ENCODE data around the gene ZDHHC24.
"Not testable (repeated sequence)": the region's sequence is repeated elsewhere in the genome, so short reads cannot be mapped to it uniquely, and the experiment has no call there.

The ZDHHC24 gene

DNA sequence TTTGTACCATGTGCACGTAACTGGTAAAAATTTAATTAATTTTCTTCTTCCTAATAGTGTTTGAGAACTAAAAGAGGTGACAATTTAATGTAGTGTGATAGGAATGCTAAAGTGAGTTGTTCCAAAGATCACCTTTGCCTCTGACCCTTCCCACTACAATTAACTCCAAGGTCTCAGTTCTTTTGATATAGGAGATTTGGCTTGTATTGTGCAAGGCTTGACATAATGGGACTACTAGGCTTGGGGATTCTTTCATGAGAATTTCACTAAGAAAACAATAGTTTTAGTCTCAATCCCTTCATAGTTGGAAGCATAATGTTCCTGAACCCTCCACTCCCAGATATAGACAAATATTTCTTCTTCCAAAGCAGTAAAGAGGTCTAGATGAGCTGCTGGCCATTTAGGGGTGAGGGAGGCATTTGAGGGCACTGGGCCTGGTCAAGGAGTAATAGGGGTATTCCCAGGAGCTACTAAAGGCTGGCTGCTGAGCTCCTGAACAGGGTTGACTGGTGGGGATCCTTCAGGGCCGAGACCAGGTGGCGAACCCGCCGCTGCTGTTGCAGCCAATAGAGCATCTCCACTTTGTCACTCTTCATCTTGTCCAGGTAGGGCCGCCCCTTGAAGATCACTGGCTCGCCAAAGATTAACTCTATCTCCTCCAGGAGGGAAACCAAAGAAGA is 44.3 kb upstream of the ZDHHC24 start:
- no peak overlapping the region for H3K4me3 ChIP-seq (ENCODE audit: low read depth, low read length)
- TF ChIP-seq, protein P1, sequence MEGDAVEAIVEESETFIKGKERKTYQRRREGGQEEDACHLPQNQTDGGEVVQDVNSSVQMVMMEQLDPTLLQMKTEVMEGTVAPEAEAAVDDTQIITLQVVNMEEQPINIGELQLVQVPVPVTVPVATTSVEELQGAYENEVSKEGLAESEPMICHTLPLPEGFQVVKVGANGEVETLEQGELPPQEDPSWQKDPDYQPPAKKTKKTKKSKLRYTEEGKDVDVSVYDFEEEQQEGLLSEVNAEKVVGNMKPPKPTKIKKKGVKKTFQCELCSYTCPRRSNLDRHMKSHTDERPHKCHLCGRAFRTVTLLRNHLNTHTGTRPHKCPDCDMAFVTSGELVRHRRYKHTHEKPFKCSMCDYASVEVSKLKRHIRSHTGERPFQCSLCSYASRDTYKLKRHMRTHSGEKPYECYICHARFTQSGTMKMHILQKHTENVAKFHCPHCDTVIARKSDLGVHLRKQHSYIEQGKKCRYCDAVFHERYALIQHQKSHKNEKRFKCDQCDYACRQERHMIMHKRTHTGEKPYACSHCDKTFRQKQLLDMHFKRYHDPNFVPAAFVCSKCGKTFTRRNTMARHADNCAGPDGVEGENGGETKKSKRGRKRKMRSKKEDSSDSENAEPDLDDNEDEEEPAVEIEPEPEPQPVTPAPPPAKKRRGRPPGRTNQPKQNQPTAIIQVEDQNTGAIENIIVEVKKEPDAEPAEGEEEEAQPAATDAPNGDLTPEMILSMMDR (IDR thresholded peaks at IDR 0.05; ENCODE audit: control insufficient read depth, extremely low read depth, insufficient read depth) = no peak
- no peak for DNase-seq (ENCODE audit: low read depth)

- H3K4me3 ChIP-seq (ENCODE audit: low read depth, low read length); DNase-seq (ENCODE audit: low read depth): not testable (repeated sequence)
Measured at GRCh38 chr11:66589315-66589714, 43.5 kb upstream of the ZDHHC24 start.

- TF ChIP-seq, protein P1 (IDR thresholded peaks at IDR 0.05; ENCODE audit: control insufficient read depth, extremely low read depth, insufficient read depth) = no peak
- no peak for DNase-seq (ENCODE audit: low read depth)
- H3K4me3 ChIP-seq (ENCODE audit: low read depth, low read length) = no peak overlapping the region
Measured at GRCh38 chr11:66586136-66586535, 40.3 kb upstream of the ZDHHC24 start.

DNA sequence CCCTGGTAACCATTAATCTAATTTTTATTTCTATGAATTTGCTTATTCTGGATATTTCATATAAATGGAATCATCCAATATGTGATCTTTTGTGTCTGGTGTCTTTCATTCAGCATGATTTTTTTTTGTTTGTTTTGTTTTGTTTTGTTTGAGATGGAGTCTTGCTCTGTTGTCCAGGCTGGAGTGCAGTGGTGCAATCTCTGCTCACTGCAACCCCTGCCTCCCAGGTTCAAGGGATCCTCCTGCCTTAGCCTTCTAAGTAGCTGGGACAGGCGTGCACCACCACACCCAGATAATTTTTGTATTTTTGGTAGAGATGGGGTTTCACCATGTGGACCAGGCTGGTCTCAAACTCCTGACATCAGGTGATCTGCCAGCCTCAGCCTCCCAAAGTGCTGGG is 39.6 kb upstream of the ZDHHC24 start:
- DNase-seq (ENCODE audit: low read depth); H3K4me3 ChIP-seq (ENCODE audit: low read depth, low read length): not testable (repeated sequence)

- DNase-seq (ENCODE audit: low read depth) = not testable (repeated sequence)
Measured at GRCh38 chr11:66582565-66583147, 36.8 kb upstream of the ZDHHC24 start.

GRCh38 chr11:66581261-66581660 is 35.4 kb upstream of the ZDHHC24 start:
- TF ChIP-seq, protein P1 (IDR thresholded peaks at IDR 0.05; ENCODE audit: control insufficient read depth, extremely low read depth, insufficient read depth) = no peak
- no peak for DNase-seq (ENCODE audit: low read depth)
- H3K4me3 ChIP-seq (ENCODE audit: low read depth, low read length) = no peak overlapping the region

More at GRCh38 chr11:66582565-66583147, 36.8 kb upstream of the ZDHHC24 start:
- not testable (repeated sequence) for H3K4me3 ChIP-seq (ENCODE audit: low read depth, low read length)

- TF ChIP-seq, protein P1 (IDR thresholded peaks at IDR 0.05; ENCODE audit: control insufficient read depth, extremely low read depth, insufficient read depth) = no peak
- no peak for DNase-seq (ENCODE audit: low read depth)
- no peak overlapping the region for H3K4me3 ChIP-seq (ENCODE audit: low read depth, low read length)
Measured at GRCh38 chr11:66580803-66581202, 35.0 kb upstream of the ZDHHC24 start.

- no peak overlapping the region for H3K4me3 ChIP-seq (ENCODE audit: low read depth, low read length)
- no peak for DNase-seq (ENCODE audit: low read depth)
- TF ChIP-seq, protein P1 (IDR thresholded peaks at IDR 0.05; ENCODE audit: control insufficient read depth, extremely low read depth, insufficient read depth) = peak; percentile 54
Measured at GRCh38 chr11:66579017-66579606, 33.3 kb upstream of the ZDHHC24 start.
